IMR-90 (cell line): Measurements from ENCODE around the gene MTHFS. TPM values are rescaled to one million over a fixed set of nuclear protein-coding genes. Genes with fewer than 3 reads are reported as not detected.

Experiments used
- ATAC-seq: fragments of 200-7000 bp; cut with Tn5 transposase; 2 replicates; pipeline ENCODE4 v1.9.1; 2020; ENCODE audit warnings: low read depth, mild to moderate bottlenecking, moderate library complexity
- BruUV-seq: library from RNA; stranded (reverse); fragments of 400-500 nt; replicated peaks from 2 replicates; lab custom pipeline; 2021; lab: Mats Ljungman, UMichigan
- CTCF ChIA-PET: fragments of 300-600 bp; formaldehyde crosslinking; extraction: SDS; loops from one replicate; lab custom pipeline; 2021; ENCODE audit warnings: antibody characterized with exemption; lab: Yijun Ruan, JAX
- POLR2A ChIA-PET: fragments of 300-600 bp; sonication (Branson Sonifier 250); formaldehyde crosslinking; loops from one replicate; lab custom pipeline; 2022; ENCODE audit warnings: antibody characterized with exemption; ENCODE audit not compliant: unreplicated experiment; lab: Charles Lee
- DNase-seq: peaks from one replicate; pipeline ENCODE4 v3.0.0; 2013
- H2AFZ ChIP-seq: replicated peaks from 2 replicates; pipeline ENCODE3; 2013; ENCODE audit warnings: low read length, mild to moderate bottlenecking; ENCODE audit not compliant: poor library complexity
- H2AK5ac ChIP-seq: 2 replicates; pipeline ENCODE4 v1.6.1; 2013; ENCODE audit warnings: low read depth, low read length, inconsistent platforms
- H2AK9ac ChIP-seq: replicated peaks from 2 replicates; pipeline ENCODE3; 2013; ENCODE audit warnings: mild to moderate bottlenecking, low read depth, low read length, moderate library complexity; ENCODE audit not compliant: poor library complexity
- H2BK120ac ChIP-seq: 2 replicates; pipeline ENCODE4 v1.6.1; 2013; ENCODE audit warnings: low read depth, low read length, inconsistent platforms
- H2BK15ac ChIP-seq: 3 replicates; pipeline ENCODE4 v1.6.1; 2013; ENCODE audit warnings: low read depth, low read length, inconsistent platforms
- H2BK20ac ChIP-seq: 2 replicates; pipeline ENCODE4 v1.6.1; 2013; ENCODE audit warnings: low read depth, mild to moderate bottlenecking, inconsistent platforms, low read length, moderate library complexity
- H2BK5ac ChIP-seq: 2 replicates; pipeline ENCODE4 v1.6.1; 2013; ENCODE audit warnings: mild to moderate bottlenecking, low read depth, low read length, inconsistent platforms; ENCODE audit not compliant: poor library complexity, severe bottlenecking
- H3K14ac ChIP-seq: replicated peaks from 2 replicates; pipeline ENCODE4 v1.6.1; 2013; ENCODE audit warnings: low read depth, low read length, inconsistent platforms
- H3K18ac ChIP-seq: 2 replicates; pipeline ENCODE4 v1.6.1; 2013; ENCODE audit warnings: low read depth, low read length, control low read depth
- H3K23ac ChIP-seq: 2 replicates; pipeline ENCODE4 v1.6.1; 2013; ENCODE audit warnings: low read depth, low read length, inconsistent platforms
- H3K27ac ChIP-seq: 2 replicates; pipeline ENCODE4 v1.5.1; 2013; ENCODE audit warnings: mild to moderate bottlenecking, control low read depth, low read length; ENCODE audit not compliant: insufficient read depth
- H3K27me3 ChIP-seq: 2 replicates; pipeline ENCODE4 v1.6.1; 2013; ENCODE audit warnings: low read length; ENCODE audit not compliant: control insufficient read depth, insufficient read depth
- H3K36me3 ChIP-seq: 2 replicates; pipeline ENCODE4 v1.6.1; 2013; ENCODE audit warnings: low read length, mixed read lengths; ENCODE audit not compliant: control insufficient read depth, insufficient read depth
- H3K4ac ChIP-seq: 2 replicates; pipeline ENCODE4 v1.6.1; 2013; ENCODE audit warnings: low read depth, low read length, inconsistent platforms
- H3K4me1 ChIP-seq: 2 replicates; pipeline ENCODE4 v1.6.1; 2013; ENCODE audit warnings: low read length, mixed read lengths; ENCODE audit not compliant: control insufficient read depth, insufficient read depth
- H3K4me2 ChIP-seq: 2 replicates; pipeline ENCODE4 v1.6.1; 2013; ENCODE audit warnings: low read depth, mild to moderate bottlenecking, control low read depth, low read length, moderate library complexity
- H3K4me3 ChIP-seq: 2 replicates; pipeline ENCODE4 v1.5.1; 2013; ENCODE audit warnings: low read depth, mild to moderate bottlenecking, control low read depth, low read length, moderate library complexity; ENCODE audit not compliant: insufficient read depth
- H3K56ac ChIP-seq: 2 replicates; pipeline ENCODE4 v1.6.1; 2013; ENCODE audit warnings: low read length, inconsistent platforms; ENCODE audit not compliant: insufficient read depth; ENCODE audit errors: extremely low read depth
- H3K79me1 ChIP-seq, 2 experiments: 2 replicates each; pipeline ENCODE4 v1.6.1; 2013; ENCODE audit warnings: low read length in 2 of 2, inconsistent platforms in 1 of 2, low read depth in 1 of 2
- H3K9ac ChIP-seq: 2 replicates; pipeline ENCODE4 v1.6.1; 2013; ENCODE audit warnings: low read depth, low read length, control low read depth
- H3K9me1 ChIP-seq: 2 replicates; pipeline ENCODE4 v1.6.1; 2013; ENCODE audit warnings: low read length, inconsistent platforms; ENCODE audit not compliant: insufficient read depth
- H3K9me3 ChIP-seq: 2 replicates; pipeline ENCODE4 v1.6.1; 2013; ENCODE audit warnings: low read length; ENCODE audit not compliant: control insufficient read depth, insufficient read depth
- H4K20me1 ChIP-seq: 2 replicates; pipeline ENCODE4 v1.6.1; 2013; ENCODE audit warnings: low read length, inconsistent platforms; ENCODE audit not compliant: insufficient read depth
- H4K5ac ChIP-seq: 2 replicates; pipeline ENCODE4 v1.6.1; 2013; ENCODE audit warnings: mild to moderate bottlenecking, low read depth, low read length, control low read depth
- H4K8ac ChIP-seq, 2 experiments: 2 replicates each; pipeline ENCODE4 v1.6.1; 2013; ENCODE audit warnings: low read depth in 2 of 2, low read length in 2 of 2, control low read depth in 1 of 2, inconsistent platforms in 1 of 2
- H4K91ac ChIP-seq: 2 replicates; pipeline ENCODE4 v1.6.1; 2013; ENCODE audit warnings: low read depth, low read length, inconsistent platforms; ENCODE audit not compliant: insufficient read depth
- BHLHE40 ChIP-seq: fragments of 150-350 bp; IDR thresholded peaks from 2 replicates; pipeline ENCODE4 v1.6.1; 2016; ENCODE audit warnings: mild to moderate bottlenecking, low read depth, low read length
- CEBPB ChIP-seq: IDR thresholded peaks from 2 replicates; pipeline ENCODE4 v1.6.1; 2012; ENCODE audit warnings: low read depth, low read length, improper control_type of control experiment
- CHD1 ChIP-seq: IDR thresholded peaks from 2 replicates; pipeline ENCODE4 v1.6.1; 2012; ENCODE audit warnings: low read depth, low read length, improper control_type of control experiment
- ELK1 ChIP-seq: fragments of 150-350 bp; IDR thresholded peaks from 2 replicates; pipeline ENCODE4 v1.6.1; 2016; ENCODE audit warnings: low read depth, mild to moderate bottlenecking, low read length, moderate library complexity, borderline replicate concordance
- FOS ChIP-seq: fragments of 150-350 bp; IDR thresholded peaks from 2 replicates; pipeline ENCODE4 v1.6.1; 2016; ENCODE audit warnings: low read depth, low read length
- MAFK ChIP-seq: IDR thresholded peaks from 2 replicates; pipeline ENCODE4 v1.6.1; 2012; ENCODE audit warnings: low read depth, low read length, improper control_type of control experiment
- MAZ ChIP-seq: IDR thresholded peaks from 2 replicates; pipeline ENCODE4 v1.6.1; 2012; ENCODE audit warnings: low read depth, mild to moderate bottlenecking, low read length, improper control_type of control experiment, moderate library complexity, borderline replicate concordance
- MXI1 ChIP-seq: IDR thresholded peaks from 2 replicates; pipeline ENCODE4 v1.6.1; 2012; ENCODE audit warnings: low read depth, mild to moderate bottlenecking, low read length, moderate library complexity, borderline replicate concordance
- NFE2L2 ChIP-seq: fragments of 150-350 bp; IDR thresholded peaks from 2 replicates; pipeline ENCODE4 v1.6.1; 2016; ENCODE audit warnings: low read depth, mild to moderate bottlenecking, low read length
- POLR2A ChIP-seq: IDR thresholded peaks from 2 replicates; pipeline ENCODE4 v1.6.1; 2012; ENCODE audit warnings: mild to moderate bottlenecking, low read depth, low read length
- RAD21 ChIP-seq: IDR thresholded peaks from 2 replicates; pipeline ENCODE4 v1.6.1; 2012; ENCODE audit warnings: low read length, improper control_type of control experiment
- RCOR1 ChIP-seq: IDR thresholded peaks from 2 replicates; pipeline ENCODE4 v1.6.1; 2012; ENCODE audit warnings: mild to moderate bottlenecking, low read length, improper control_type of control experiment; ENCODE audit not compliant: insufficient replicate concordance
- RFX5 ChIP-seq: IDR thresholded peaks from 2 replicates; pipeline ENCODE4 v1.8.0; 2012; ENCODE audit warnings: low read depth, mild to moderate bottlenecking, low read length, moderate library complexity
- SMC3 ChIP-seq: fragments of 150-350 bp; IDR thresholded peaks from 2 replicates; pipeline ENCODE4 v1.6.1; 2016; ENCODE audit warnings: low read depth, mild to moderate bottlenecking, antibody characterized with exemption, low read length, moderate library complexity
- WGBS, 2 experiments: methylation state at CpG; one replicate each; pipeline versions ENCODE4 v1.1.5 to v1.1.7; 2013; ENCODE audit warnings: missing lambda C conversion rate in 2 of 2; ENCODE audit not compliant: insufficient read length in 1 of 2; ENCODE audit errors: extremely low coverage in 2 of 2; 5-methylcytosine and 5-hydroxymethylcytosine counted together
- dilution Hi-C: fragments of 300-500 bp; cut with HindIII; formaldehyde crosslinking; loops from one replicate; pipeline ENCODE4 v1.14.3; 2018; ENCODE audit warnings: low sequenced_read_pairs; ENCODE audit not compliant: unreplicated experiment
- in situ Hi-C: fragments of 300-500 bp; cut with MboI; formaldehyde crosslinking; loops from 3 replicates; pipeline ENCODE4 v1.14.3; 2019; ENCODE audit warnings: low sequenced_read_pairs, inconsistent platforms, mixed read lengths
- intact Hi-C: fragments of 100-400 bp; cut with micrococcal nuclease; formaldehyde crosslinking; loops from 2 replicates; pipeline ENCODE4 v1.10.0; 2022
- polyA plus RNA-seq, 3 experiments: library from polyadenylated mRNA; depleted of rRNA; stranded (reverse); fragments of >200 nt; gene quantifications; 2 replicates each; pipeline ENCODE4 v1.2.3, GENCODE V29; 2012; ENCODE audit warnings: low replicate concordance in 1 of 3
- total RNA-seq: library from RNA; depleted of rRNA; stranded (reverse); fragments of >200 nt; gene quantifications from 2 replicates; pipeline ENCODE4 v1.2.3, GENCODE V29; 2012
- TF ChIP-seq, protein P1 (sequence below): fragments of 150-350 bp; IDR thresholded peaks from 2 replicates; pipeline ENCODE4 v1.6.1; 2017; ENCODE audit warnings: mild to moderate bottlenecking, antibody characterized with exemption, low read length, low read depth
- TF ChIP-seq, protein P2 (sequence below): conservative IDR thresholded peaks from 2 replicates; pipeline ENCODE4 v1.5.1; 2012; ENCODE audit warnings: mild to moderate bottlenecking, low read depth, low read length, improper control_type of control experiment

Gene MTHFS
- total and polyA plus RNA-seq, 2 of the 4 experiments (the other 2 are of a cell fraction), result 5.5 to 6.3 TPM

GRCh38 chr15:79875213-79875612, 21.6 kb downstream of the MTHFS start:
- H4K20me1 ChIP-seq, result no peaks in the 10 kb centered on the region
- no peaks in the 10 kb centered on the region for H3K4me1 ChIP-seq
- no peak overlapping the region for H3K23ac ChIP-seq
- DNase-seq (no peak), ATAC-seq (no peak)
- ChIA-PET POLR2A (no interaction called here), CTCF (no interaction called here)
- in situ Hi-C loops (no loop called here), dilution Hi-C loops (no loop called here), intact Hi-C loops (no loop called here)
- no peaks in the 10 kb centered on the region for H3K27me3 ChIP-seq
- no peak overlapping the region for H4K91ac ChIP-seq
- peaks cover 4% of the 10 kb centered on the region for H3K9me1 ChIP-seq
- no TSS peak for BruUV-seq
- H3K4me3 ChIP-seq, result no peak overlapping the region
- H2BK5ac ChIP-seq, result no peak overlapping the region
- no peak overlapping the region for H2BK15ac ChIP-seq
- no peaks in the 10 kb centered on the region for H3K79me1 ChIP-seq
- no peak overlapping the region for H4K8ac ChIP-seq
- H3K4ac ChIP-seq, result no peak overlapping the region
- no peak overlapping the region for H2AFZ ChIP-seq
- peaks cover 7% of the 10 kb centered on the region for H3K36me3 ChIP-seq
- no peak overlapping the region for H3K4me2 ChIP-seq
- H2AK5ac ChIP-seq, result no peak overlapping the region
- H2AK9ac ChIP-seq, result no peak overlapping the region
- H3K14ac ChIP-seq, result no peak overlapping the region
- no peak overlapping the region for H3K56ac ChIP-seq
- 90% methylated on average over 2 of the region's 5 CpGs; no CpG with 5 or more reads in 1 of the 2 experiments for WGBS, 2 experiments
- no peak overlapping the region for H2BK120ac ChIP-seq
- no peak overlapping the region for H3K9ac ChIP-seq
- H3K9me3 ChIP-seq, result peaks cover 7% of the 10 kb centered on the region
- no peak overlapping the region for H3K27ac ChIP-seq
- no peak overlapping the region for H2BK20ac ChIP-seq
- TF ChIP-seq FOS (no peak), CHD1 (no peak), MAFK (no peak), ELK1 (no peak), MXI1 (no peak), RCOR1 (no peak), SMC3 (no peak), CEBPB (no peak), BHLHE40 (no peak), POLR2A (no peak), NFE2L2 (no peak), RAD21 (no peak), RFX5 (no peak), MAZ (no peak)
- TF ChIP-seq, protein P1, sequence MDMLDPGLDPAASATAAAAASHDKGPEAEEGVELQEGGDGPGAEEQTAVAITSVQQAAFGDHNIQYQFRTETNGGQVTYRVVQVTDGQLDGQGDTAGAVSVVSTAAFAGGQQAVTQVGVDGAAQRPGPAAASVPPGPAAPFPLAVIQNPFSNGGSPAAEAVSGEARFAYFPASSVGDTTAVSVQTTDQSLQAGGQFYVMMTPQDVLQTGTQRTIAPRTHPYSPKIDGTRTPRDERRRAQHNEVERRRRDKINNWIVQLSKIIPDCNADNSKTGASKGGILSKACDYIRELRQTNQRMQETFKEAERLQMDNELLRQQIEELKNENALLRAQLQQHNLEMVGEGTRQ, result no peak
- TF ChIP-seq, protein P2, sequence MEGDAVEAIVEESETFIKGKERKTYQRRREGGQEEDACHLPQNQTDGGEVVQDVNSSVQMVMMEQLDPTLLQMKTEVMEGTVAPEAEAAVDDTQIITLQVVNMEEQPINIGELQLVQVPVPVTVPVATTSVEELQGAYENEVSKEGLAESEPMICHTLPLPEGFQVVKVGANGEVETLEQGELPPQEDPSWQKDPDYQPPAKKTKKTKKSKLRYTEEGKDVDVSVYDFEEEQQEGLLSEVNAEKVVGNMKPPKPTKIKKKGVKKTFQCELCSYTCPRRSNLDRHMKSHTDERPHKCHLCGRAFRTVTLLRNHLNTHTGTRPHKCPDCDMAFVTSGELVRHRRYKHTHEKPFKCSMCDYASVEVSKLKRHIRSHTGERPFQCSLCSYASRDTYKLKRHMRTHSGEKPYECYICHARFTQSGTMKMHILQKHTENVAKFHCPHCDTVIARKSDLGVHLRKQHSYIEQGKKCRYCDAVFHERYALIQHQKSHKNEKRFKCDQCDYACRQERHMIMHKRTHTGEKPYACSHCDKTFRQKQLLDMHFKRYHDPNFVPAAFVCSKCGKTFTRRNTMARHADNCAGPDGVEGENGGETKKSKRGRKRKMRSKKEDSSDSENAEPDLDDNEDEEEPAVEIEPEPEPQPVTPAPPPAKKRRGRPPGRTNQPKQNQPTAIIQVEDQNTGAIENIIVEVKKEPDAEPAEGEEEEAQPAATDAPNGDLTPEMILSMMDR, result no peak
- H4K5ac ChIP-seq, result no peak overlapping the region
- no peak overlapping the region for H3K18ac ChIP-seq
